GM12873 (cell line): ENCODE data around the gene PLEKHG5.

Source experiments
- CTCF ChIP-seq: IDR thresholded peaks from 2 replicates; pipeline ENCODE4 v1.5.1; 2012; ENCODE audit warnings: low read depth, mild to moderate bottlenecking, moderate library complexity, low read length, control low read depth; ENCODE audit not compliant: insufficient read depth; ENCODE audit errors: missing control alignments

PLEKHG5 gene

GRCh38 chr1:6495540-6496364 is 4.3 kb upstream of the PLEKHG5 start:
- TF ChIP-seq CTCF = no peak

DNA sequence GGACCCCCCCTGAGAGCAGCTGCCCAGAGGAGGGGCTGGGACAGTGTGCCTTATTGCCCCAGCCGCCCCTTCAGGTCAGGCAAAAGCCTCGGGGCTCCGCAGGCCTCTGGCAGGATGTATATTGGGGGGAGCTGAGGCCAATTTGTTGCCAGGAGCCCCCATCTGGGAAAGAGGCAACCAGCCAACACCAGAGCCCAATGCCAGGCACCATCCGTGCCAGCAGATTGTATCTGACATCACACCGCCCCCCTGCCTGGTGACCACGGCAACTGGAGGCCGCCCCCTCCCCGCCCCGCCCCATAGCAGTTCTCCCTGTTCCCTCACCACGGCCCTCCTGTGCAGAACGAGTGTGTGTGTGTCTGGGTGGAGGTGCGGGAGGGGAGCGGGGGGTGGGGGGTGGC is 3.6 kb upstream of the PLEKHG5 start:
- no peak for TF ChIP-seq CTCF

GRCh38 chr1:6494627-6495026 is 3.2 kb upstream of the PLEKHG5 start:
- TF ChIP-seq CTCF = no peak

- no peak for TF ChIP-seq CTCF
Measured at GRCh38 chr1:6491966-6492365, 499 bp upstream of the PLEKHG5 start.

GRCh38 chr1:6491081-6491449 is 402 bp downstream of the PLEKHG5 start:
- TF ChIP-seq CTCF = no peak

DNA sequence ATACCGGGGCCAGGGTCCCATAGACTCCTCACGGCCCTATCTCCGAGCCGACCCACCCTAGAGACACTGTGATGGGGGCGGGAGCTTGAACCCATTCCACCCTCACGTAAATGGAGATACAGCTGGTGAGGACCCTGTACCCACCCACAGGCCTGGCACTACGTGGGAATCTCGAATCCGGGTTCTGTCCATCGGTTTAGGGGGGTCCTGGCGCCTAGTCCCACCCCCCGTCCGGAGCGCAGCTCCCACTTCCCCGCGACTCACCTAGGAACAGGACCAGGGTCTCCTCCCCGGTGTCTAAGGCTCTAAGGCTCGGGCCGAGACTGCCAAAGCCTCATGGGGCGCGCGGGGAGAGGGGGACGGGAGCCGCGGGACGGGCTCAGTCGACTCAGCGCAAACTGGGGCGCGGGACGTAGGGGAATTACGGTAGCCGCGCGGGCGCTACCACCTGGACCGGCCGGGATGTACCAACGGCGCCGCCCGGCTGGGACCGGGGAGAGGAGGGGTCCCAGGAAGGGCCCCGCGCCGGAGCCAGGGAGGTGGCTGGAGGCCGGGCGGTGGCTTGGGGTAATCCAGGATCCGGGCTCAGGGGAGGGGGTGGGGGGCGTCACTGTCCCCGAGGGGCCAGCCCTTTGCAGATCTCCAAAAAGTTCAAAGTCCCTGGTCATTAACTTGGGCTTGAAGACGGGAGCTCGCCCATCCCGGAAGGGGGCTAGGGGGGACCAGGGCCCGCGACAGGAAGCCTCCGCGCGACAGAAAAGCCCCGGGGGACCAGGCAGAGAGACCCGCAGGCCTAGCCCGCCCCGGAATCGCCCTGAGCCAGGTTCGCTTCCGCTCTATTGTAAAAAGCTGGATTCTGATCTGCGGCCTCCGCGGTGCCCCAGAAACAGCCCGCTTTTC is 1.0 kb downstream of the PLEKHG5 start:
- TF ChIP-seq CTCF = no peak

DNA sequence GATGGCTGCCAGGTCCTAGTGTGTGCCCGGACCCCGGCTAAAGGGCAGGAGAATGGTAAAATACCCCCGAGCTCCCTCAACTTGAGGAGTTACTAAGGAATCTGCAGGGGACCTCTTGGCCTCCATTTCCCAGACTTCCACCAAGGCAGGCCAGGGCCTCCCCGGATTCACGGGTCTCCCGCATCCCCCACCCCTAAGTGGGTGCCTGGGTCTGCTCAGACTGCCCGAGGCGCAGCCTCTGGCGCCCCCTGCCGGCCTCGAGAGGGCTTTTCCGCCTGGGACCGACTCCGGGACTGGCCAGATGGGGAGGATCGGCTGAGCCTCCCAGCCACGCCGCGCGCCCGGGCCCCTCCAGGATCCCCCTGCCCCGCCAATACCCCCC is 1.7 kb downstream of the PLEKHG5 start:
- peak; percentile 92 for TF ChIP-seq CTCF
